HFFc6 (cell line): Measurements from ENCODE around the gene FSTL4. TPM values are rescaled to one million over a fixed set of nuclear protein-coding genes. Genes with fewer than 3 reads are reported as not detected.

ENCODE experiments used
- DNase-seq: peaks from one replicate; pipeline ENCODE4 v3.0.0-alpha.2; 2018
- H3K27ac Mint-ChIP-seq: 2 replicates; pipeline ENCODE4 v1.8.0; 2020; ENCODE audit warnings: mild to moderate bottlenecking, mixed read lengths
- H3K27me3 Mint-ChIP-seq: 2 replicates; pipeline ENCODE4 v1.8.0; 2021; ENCODE audit warnings: mild to moderate bottlenecking, moderate library complexity, mixed read lengths; ENCODE audit not compliant: insufficient read depth
- H3K36me3 Mint-ChIP-seq: 2 replicates; pipeline ENCODE4 v1.8.0; 2021; ENCODE audit warnings: low read depth, mixed read lengths
- H3K4me1 Mint-ChIP-seq: 2 replicates; pipeline ENCODE4 v1.8.0; 2020; ENCODE audit warnings: low read depth, mixed read lengths
- H3K4me3 Mint-ChIP-seq: 2 replicates; pipeline ENCODE4 v1.8.0; 2020; ENCODE audit warnings: mild to moderate bottlenecking, moderate library complexity, mixed read lengths
- H3K9me3 Mint-ChIP-seq: 2 replicates; pipeline ENCODE4 v1.8.0; 2020; ENCODE audit warnings: mild to moderate bottlenecking, mixed read lengths
- total RNA-seq, 6 experiments: library from RNA; stranded (reverse); fragmentation: NEBNext Ultra II Directional; extraction: Animal tissue kit (Norgen Biotek cat#: 25700); gene quantifications; 2 replicates in 1 of 6; 3 replicates in 5 of 6; pipeline ENCODE4 v1.2.3, GENCODE V29; 2021
- TF ChIP-seq, protein P1 (sequence below): fragments of 200-600 bp; sonication (generic); IDR thresholded peaks from 2 replicates; pipeline ENCODE4 v1.5.0; 2021; ENCODE audit warnings: antibody characterized with exemption, mild to moderate bottlenecking

FSTL4 gene
- total RNA-seq, 6 experiments from 2014 or later: not detected

DNA sequence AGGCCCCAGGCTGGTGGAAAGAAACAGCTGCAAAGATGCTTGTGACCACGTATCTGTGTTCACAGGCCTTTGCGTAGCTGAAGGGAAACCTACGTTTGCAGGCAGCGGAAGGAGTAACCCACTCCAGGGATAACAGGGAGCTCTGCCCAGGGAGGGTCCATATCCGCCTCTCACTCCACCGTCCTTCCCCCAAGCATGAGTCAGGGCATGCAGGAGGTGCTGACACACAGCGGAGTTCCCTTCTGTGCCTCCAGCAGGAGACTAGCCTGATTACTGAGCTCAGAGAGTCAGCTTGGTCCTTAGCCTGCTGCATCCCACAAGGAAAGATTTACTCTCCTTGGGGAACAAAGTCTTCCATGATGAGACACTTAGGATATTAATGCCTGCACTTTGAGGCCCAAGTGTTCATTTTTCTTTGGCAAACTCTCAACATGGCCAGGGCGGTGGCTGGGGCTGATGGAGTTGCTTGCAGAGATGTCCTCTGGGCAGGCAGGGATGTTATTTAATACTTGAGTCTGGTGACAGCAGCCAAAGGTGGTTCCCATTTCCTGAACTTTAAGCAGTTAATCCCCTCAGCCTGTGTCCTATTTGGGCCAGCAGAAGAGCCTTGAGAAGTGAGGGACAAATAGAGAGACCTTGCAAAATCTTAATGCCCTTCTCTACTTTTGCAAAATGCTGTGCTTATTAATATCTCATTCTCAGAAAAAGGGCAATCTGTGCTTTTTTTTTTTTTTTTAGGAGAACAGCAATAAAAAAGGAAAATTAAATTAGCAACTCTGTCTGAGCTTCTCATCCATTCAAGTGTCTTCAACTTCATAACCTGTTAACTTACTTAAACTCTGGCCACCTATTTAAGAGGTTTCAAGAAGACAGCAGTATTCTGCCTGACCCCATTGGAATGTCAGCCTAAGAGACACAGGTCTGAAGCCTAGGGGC, 338.4 kb downstream of the FSTL4 start:
- Mint-ChIP-seq H3K36me3 (no peaks in the 10 kb centered on the region), H3K4me3 (no peak overlapping the region), H3K27ac (no peak overlapping the region), H3K9me3 (no peaks in the 10 kb centered on the region), H3K4me1 (no peaks in the 10 kb centered on the region), H3K27me3 (peaks cover 42% of the 10 kb centered on the region)
- TF ChIP-seq, protein P1, sequence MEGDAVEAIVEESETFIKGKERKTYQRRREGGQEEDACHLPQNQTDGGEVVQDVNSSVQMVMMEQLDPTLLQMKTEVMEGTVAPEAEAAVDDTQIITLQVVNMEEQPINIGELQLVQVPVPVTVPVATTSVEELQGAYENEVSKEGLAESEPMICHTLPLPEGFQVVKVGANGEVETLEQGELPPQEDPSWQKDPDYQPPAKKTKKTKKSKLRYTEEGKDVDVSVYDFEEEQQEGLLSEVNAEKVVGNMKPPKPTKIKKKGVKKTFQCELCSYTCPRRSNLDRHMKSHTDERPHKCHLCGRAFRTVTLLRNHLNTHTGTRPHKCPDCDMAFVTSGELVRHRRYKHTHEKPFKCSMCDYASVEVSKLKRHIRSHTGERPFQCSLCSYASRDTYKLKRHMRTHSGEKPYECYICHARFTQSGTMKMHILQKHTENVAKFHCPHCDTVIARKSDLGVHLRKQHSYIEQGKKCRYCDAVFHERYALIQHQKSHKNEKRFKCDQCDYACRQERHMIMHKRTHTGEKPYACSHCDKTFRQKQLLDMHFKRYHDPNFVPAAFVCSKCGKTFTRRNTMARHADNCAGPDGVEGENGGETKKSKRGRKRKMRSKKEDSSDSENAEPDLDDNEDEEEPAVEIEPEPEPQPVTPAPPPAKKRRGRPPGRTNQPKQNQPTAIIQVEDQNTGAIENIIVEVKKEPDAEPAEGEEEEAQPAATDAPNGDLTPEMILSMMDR: no peak
- peak; percentile 12 for DNase-seq

DNA sequence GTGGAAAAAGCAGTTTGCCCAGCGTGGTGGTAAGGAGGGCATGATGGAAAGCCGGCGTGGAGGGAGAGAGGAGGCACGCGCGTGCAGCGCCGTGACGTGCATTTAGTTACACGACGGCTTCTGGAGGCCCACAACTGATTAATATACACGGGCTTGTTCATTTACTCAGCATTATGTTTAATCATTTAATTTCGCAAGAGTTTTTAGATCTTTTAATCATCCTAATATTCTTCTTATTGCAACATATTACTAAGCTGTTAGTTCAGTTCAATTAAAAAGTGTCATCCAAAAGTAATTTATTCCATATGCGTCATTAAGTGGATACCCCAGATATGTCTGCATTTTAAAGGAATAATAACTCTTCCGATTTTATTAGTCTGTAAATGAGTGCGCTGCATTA, 340.0 kb downstream of the FSTL4 start:
- no peak overlapping the region for H3K4me3 Mint-ChIP-seq

DNA sequence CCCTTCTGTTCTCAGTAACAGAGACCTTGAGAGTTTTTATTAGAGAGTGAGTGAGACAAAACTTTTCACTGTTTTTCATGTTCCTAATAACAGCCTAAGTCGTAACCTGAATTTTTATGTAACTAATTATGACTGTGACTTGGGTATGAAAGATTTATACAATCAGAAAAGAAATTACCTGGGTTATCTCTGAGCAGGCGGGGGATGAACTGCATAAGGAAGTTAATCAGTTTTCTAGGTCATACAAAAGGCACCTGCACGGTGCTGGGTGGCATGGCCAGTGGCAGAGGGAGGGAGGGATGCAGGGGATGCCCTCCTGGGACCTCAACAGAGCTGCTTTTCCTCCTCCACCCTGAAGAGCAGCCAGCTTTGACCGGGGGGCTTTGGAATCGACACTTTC, 340.7 kb downstream of the FSTL4 start:
- Mint-ChIP-seq H3K4me3 (no peak overlapping the region), H3K36me3 (no peaks in the 10 kb centered on the region), H3K27ac (no peak overlapping the region), H3K9me3 (no peaks in the 10 kb centered on the region), H3K27me3 (peaks cover 34% of the 10 kb centered on the region), H3K4me1 (no peaks in the 10 kb centered on the region)
- TF ChIP-seq, protein P1: no peak
- DNase-seq: no peak

More for the DNA sequence above, 340.0 kb downstream of the FSTL4 start:
- TF ChIP-seq, protein P1: no peak
- Mint-ChIP-seq H3K36me3 (no peaks in the 10 kb centered on the region), H3K4me1 (no peaks in the 10 kb centered on the region), H3K9me3 (no peaks in the 10 kb centered on the region), H3K27ac (no peak overlapping the region), H3K27me3 (peaks cover 41% of the 10 kb centered on the region)
- no peak for DNase-seq

DNA sequence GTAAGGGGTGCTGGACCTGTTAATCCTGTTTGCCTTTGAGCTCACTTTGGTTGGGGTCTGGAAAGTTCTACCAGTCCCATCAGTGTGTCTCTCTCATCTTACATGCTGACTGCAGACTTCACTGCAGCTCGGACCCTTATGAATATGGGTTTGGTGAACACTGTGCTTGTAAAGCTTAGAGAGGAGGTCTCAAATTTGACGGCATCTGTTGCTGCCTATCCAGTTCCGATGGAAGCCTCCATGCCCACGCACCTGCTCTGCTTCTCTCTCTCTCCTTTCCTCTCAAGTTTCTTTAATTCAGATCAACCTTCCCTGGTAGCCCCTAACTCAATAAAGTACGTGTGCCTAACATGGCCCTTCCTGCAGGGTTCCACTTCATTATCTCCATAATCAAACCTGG, 342.6 kb downstream of the FSTL4 start:
- DNase-seq: no peak
- TF ChIP-seq, protein P1: no peak
- Mint-ChIP-seq H3K27me3 (peaks cover 27% of the 10 kb centered on the region), H3K4me1 (no peaks in the 10 kb centered on the region), H3K9me3 (no peaks in the 10 kb centered on the region), H3K27ac (no peak overlapping the region), H3K36me3 (no peaks in the 10 kb centered on the region), H3K4me3 (no peak overlapping the region)

DNA sequence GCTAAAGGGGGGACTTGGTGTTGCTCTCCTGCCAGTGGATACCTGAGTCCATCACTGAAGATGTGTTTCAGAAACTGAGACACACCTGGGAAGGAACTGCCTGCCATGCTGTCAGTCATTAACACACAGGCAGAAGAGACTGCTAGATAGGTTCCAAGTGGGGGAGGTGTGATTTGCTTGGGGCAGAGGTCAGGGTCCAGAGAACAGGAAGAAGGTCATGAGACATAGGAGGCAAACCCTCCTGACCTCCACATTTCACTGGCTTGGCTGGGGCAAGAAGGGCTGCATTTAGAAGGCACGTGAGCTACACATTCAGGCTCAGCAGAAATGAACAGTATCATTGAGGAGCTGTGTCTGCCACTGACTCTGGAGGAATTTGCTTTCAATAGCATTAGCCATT, 344.7 kb downstream of the FSTL4 start:
- no peak overlapping the region for H3K27ac Mint-ChIP-seq

More for the DNA sequence above, 344.7 kb downstream of the FSTL4 start:
- TF ChIP-seq, protein P1: no peak
- Mint-ChIP-seq H3K27me3 (peaks cover 32% of the 10 kb centered on the region), H3K9me3 (no peaks in the 10 kb centered on the region), H3K4me3 (no peak overlapping the region), H3K4me1 (no peaks in the 10 kb centered on the region), H3K36me3 (no peaks in the 10 kb centered on the region)
- DNase-seq: no peak
